ENCODE measurements around the gene CDKL1. TPM values are rescaled to one million over a fixed set of nuclear protein-coding genes. Genes with fewer than 3 reads are reported as not detected.

CDKL1 gene
- total RNA-seq, 1 donor from 2014 or later: 1.3 TPM

DNA sequence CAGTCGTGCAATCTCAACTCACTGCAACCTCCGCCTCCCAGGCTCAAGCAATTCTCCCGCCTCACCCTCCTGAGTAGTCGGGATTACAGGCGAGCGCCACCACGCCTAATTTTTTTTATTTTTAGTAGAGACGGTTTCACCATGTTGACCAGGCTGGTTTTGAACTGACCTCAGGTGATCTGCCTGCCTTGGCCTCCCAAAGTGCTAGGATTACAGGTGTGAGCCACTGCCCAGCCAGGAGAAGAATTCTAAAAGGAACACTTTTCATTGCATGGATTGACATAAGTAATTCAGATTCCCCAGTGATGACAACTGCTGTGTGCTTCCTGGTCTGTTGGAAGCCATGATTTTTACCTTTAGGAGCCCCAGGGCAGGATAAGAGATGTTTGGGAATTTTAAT, 62.5 kb downstream of the CDKL1 start:
- Mint-ChIP-seq H3K4me1 (ENCODE audit: low read depth) (peaks cover 19% of the 10 kb centered on the region), H3K36me3 (ENCODE audit: insufficient read depth) (peaks cover 2% of the 10 kb centered on the region), H3K27me3 (no peaks in the 10 kb centered on the region), H3K4me3 (ENCODE audit: low read depth) (no peak overlapping the region), H3K9me3 (ENCODE audit: low read depth) (no peaks in the 10 kb centered on the region), H3K27ac (no peak overlapping the region)
- TF ChIP-seq, protein P1, sequence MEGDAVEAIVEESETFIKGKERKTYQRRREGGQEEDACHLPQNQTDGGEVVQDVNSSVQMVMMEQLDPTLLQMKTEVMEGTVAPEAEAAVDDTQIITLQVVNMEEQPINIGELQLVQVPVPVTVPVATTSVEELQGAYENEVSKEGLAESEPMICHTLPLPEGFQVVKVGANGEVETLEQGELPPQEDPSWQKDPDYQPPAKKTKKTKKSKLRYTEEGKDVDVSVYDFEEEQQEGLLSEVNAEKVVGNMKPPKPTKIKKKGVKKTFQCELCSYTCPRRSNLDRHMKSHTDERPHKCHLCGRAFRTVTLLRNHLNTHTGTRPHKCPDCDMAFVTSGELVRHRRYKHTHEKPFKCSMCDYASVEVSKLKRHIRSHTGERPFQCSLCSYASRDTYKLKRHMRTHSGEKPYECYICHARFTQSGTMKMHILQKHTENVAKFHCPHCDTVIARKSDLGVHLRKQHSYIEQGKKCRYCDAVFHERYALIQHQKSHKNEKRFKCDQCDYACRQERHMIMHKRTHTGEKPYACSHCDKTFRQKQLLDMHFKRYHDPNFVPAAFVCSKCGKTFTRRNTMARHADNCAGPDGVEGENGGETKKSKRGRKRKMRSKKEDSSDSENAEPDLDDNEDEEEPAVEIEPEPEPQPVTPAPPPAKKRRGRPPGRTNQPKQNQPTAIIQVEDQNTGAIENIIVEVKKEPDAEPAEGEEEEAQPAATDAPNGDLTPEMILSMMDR (IDR thresholded peaks at IDR 0.05; ENCODE audit: unreplicated experiment): no peak
- DNase-seq (ENCODE audit: low spot score, unreplicated experiment): no peak

DNA sequence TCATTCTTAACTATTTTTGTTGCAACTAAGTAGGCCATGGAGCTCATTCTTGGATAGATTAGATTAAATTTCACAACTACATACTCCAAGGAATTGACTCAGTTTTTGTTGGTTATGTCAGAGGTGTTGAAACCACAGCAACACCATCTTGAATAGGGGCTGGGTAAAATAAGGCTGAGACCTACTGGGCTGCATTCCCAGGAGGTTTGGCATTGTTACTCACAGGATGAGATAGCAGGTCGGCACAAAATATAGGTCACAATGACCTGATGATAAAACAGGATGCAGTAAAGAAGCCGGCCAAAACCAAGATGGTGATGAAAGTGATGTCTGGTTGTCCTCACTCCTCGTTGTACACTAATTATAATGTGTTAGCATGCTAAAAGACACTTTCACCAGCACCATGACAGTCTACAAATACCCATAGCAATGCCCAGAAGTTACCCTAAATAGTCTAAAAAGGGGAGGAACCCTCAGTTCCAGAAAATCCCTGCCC, 63.6 kb downstream of the CDKL1 start:
- no peak for DNase-seq (ENCODE audit: low spot score, unreplicated experiment)
- H3K27ac Mint-ChIP-seq: peak overlapping the region; percentile 81
- peaks cover 11% of the 10 kb centered on the region for H3K4me1 Mint-ChIP-seq (ENCODE audit: low read depth)
- peaks cover 2% of the 10 kb centered on the region for H3K36me3 Mint-ChIP-seq (ENCODE audit: insufficient read depth)
- no peaks in the 10 kb centered on the region for H3K9me3 Mint-ChIP-seq (ENCODE audit: low read depth)
- no peaks in the 10 kb centered on the region for H3K27me3 Mint-ChIP-seq
- TF ChIP-seq, protein P1 (IDR thresholded peaks at IDR 0.05; ENCODE audit: unreplicated experiment): no peak
- no peak overlapping the region for H3K4me3 Mint-ChIP-seq (ENCODE audit: low read depth)

DNA sequence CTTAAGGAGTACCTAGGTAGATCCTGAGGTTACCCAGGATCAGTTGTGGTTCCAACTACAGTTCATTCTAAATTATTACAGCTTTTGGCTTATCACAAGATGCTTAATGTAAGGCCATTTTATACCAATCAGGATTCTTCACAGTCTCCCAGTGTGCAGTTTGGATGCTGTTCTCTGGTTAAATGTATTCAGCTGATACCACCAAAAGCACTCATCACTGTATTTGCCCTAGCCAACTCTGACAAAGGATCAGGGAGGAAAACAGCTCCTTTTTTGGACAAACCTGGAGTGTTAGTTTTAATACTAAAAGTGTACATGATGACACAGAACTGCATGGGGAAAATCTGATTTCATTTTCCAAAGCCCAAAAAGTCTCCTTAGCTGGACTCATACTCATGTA, 65.1 kb downstream of the CDKL1 start:
- H3K27me3 Mint-ChIP-seq: no peaks in the 10 kb centered on the region
- no peak overlapping the region for H3K27ac Mint-ChIP-seq

DNA sequence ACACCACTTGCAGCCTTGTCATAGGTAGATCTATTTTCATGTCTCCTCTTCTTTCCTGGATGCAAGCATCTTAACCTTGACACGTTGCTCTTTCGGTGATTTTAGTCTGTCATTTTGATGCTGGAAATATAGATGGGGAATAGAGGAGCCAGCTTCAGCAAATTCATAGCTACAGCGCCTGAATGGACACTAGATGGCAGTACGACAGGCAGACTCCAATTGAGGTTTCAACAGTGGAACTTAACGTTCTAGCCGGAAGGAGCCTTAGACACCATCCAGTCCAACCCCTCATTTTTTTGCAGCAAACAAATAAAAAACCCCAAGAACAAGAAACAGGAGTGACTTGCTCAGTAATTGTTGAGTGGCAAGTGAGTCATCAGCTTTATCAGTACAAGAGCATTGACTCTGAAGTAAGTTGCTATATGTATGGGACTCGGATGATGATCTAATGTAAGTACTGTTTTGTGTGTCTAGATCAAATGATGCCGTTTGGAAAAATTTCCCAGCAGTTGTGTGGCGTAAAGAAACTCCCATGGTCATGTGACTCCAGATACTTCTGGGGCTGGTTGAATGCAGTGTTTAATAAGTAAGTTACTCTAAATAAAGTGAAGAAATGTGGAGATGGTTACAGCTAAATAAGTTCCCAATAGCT, 75.5 kb downstream of the CDKL1 start:
- Mint-ChIP-seq H3K27me3 (no peaks in the 10 kb centered on the region), H3K27ac (no peak overlapping the region), H3K9me3 (ENCODE audit: low read depth) (peaks cover 7% of the 10 kb centered on the region), H3K4me1 (ENCODE audit: low read depth) (no peaks in the 10 kb centered on the region), H3K4me3 (ENCODE audit: low read depth) (no peak overlapping the region), H3K36me3 (ENCODE audit: insufficient read depth) (peaks cover 15% of the 10 kb centered on the region)
- TF ChIP-seq, protein P1 (IDR thresholded peaks at IDR 0.05; ENCODE audit: unreplicated experiment): peak; percentile 91
- DNase-seq (ENCODE audit: low spot score, unreplicated experiment): no peak

More for the DNA sequence above, 65.1 kb downstream of the CDKL1 start:
- Mint-ChIP-seq H3K4me1 (ENCODE audit: low read depth) (peaks cover 11% of the 10 kb centered on the region), H3K9me3 (ENCODE audit: low read depth) (no peaks in the 10 kb centered on the region), H3K4me3 (ENCODE audit: low read depth) (no peak overlapping the region), H3K36me3 (ENCODE audit: insufficient read depth) (peaks cover 2% of the 10 kb centered on the region)
- TF ChIP-seq, protein P1 (IDR thresholded peaks at IDR 0.05; ENCODE audit: unreplicated experiment): no peak
- DNase-seq (ENCODE audit: low spot score, unreplicated experiment): no peak

DNA sequence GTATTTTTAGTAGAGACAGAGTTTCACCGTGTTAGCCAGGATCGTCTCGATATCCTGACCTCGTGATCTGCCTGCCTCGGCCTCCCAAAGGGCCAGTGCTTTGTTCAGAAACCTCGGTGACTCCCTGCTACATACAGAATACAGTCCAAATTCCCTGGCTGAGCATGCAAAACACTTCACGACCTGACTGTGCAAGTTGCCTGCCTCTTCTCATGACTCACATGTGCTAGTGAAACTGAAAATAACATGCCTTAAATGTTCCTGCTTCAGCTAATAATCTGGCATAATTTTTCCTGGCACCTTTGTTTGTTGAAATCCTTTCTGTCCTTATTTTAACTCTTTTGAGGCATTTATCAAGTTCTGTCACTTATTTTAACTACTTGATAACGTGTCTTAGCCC, 76.4 kb downstream of the CDKL1 start:
- H3K27ac Mint-ChIP-seq: no peak overlapping the region
- peaks cover 10% of the 10 kb centered on the region for H3K9me3 Mint-ChIP-seq (ENCODE audit: low read depth)
- H3K4me1 Mint-ChIP-seq (ENCODE audit: low read depth): no peaks in the 10 kb centered on the region
- TF ChIP-seq, protein P1 (IDR thresholded peaks at IDR 0.05; ENCODE audit: unreplicated experiment): no peak
- no peak for DNase-seq (ENCODE audit: low spot score, unreplicated experiment)
- peaks cover 20% of the 10 kb centered on the region for H3K36me3 Mint-ChIP-seq (ENCODE audit: insufficient read depth)
- H3K27me3 Mint-ChIP-seq: no peaks in the 10 kb centered on the region
- no peak overlapping the region for H3K4me3 Mint-ChIP-seq (ENCODE audit: low read depth)

Measured in progenitor cell of endocrine pancreas (in vitro differentiated cells).